ENCODE results near the gene GRHL1.

Gene GRHL1

GRCh38 chr2:9948721-9949120 is 2.8 kb upstream of the GRHL1 start:
- no peak for DNase-seq (ENCODE audit: low read depth)

GRCh38 chr2:9949239-9949991 is 2.1 kb upstream of the GRHL1 start:
- DNase-seq (ENCODE audit: low read depth), result no peak

- DNase-seq (ENCODE audit: low read depth), result no peak
These were observed 1.4 kb upstream of the GRHL1 start for GRCh38 chr2:9949992-9950520.

- DNase-seq (ENCODE audit: low read depth), result no peak
These were observed 797 bp upstream of the GRHL1 start for GRCh38 chr2:9950521-9951271.

- no peak for DNase-seq (ENCODE audit: low read depth)
These were observed 296 bp upstream of the GRHL1 start for GRCh38 chr2:9951272-9951521.

DNA sequence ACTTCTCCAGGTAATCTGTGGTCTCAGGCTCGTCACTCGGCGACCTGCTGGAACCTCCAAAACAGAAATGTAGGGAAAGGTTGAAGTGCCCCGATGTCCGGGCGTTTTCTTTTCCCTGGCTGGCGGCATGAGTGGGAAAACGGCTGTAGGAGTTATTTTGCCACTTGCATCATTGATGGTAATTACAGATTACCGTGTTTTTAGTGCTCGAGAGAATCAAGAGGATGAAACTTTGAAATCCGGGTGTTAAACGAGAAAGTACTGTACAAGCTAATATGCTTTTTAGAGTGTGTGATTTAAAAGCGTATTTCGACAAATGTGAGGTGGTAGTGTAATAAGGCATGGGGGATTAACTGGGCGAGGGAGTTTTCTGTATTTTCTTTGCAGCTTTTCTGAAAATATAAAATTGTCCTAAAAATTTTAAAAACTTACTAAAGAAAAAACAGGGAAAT is 819 bp downstream of the GRHL1 start:
- no peak for DNase-seq (ENCODE audit: low read depth)

DNA sequence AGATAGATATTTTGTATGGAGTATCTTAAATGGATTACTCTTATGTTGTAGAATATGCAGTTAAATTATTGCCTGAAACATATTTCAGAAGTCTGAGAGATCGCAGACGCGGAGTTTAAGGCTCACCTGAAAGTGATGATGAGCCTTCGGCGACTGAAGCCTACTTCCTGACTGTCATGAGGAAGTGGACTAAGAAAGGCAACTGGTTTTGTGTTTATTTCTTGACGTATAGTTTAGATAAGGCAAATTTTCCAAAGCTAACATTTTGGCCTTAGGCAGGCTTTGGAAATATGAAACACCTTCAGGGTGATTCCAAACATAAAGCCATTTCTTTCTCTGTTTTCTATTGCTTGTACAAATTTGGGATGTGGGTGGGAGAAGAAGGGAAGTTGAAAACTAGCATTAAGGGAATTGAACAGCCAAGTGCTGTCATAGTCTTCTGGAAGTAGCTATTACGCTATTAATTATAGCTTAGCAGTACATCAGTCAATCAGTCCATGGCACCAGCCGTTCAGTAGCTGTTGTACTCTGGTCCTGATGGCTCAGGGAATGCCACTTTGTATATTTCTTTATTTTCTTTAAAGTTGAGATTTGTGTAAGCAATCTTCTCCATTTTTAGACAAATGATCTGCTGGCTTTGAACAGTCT is 1.5 kb downstream of the GRHL1 start:
- DNase-seq (ENCODE audit: low read depth), result no peak

- DNase-seq (ENCODE audit: low read depth), result no peak
These were observed 2.6 kb downstream of the GRHL1 start for GRCh38 chr2:9954136-9954535.

GRCh38 chr2:9958057-9958456 is 6.6 kb downstream of the GRHL1 start:
- DNase-seq (ENCODE audit: low read depth), result no peak

- no peak for DNase-seq (ENCODE audit: low read depth)
These were observed 7.8 kb downstream of the GRHL1 start for GRCh38 chr2:9959262-9959661.

DNA sequence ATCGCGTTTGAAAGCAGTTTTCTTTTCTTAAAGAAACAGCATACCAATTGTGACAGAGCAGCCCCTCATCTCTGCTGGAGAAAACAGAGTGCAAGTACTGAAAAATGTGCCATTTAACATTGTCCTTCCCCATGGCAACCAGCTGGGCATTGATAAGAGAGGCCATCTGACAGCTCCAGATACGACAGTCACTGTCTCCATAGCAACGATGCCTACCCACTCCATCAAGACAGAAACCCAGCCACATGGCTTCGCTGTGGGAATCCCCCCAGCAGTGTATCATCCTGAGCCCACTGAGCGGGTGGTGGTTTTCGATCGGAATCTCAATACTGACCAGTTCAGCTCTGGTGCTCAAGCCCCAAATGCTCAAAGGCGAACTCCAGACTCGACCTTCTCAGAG is 9.5 kb downstream of the GRHL1 start:
- no peak for DNase-seq (ENCODE audit: low read depth)

DNA sequence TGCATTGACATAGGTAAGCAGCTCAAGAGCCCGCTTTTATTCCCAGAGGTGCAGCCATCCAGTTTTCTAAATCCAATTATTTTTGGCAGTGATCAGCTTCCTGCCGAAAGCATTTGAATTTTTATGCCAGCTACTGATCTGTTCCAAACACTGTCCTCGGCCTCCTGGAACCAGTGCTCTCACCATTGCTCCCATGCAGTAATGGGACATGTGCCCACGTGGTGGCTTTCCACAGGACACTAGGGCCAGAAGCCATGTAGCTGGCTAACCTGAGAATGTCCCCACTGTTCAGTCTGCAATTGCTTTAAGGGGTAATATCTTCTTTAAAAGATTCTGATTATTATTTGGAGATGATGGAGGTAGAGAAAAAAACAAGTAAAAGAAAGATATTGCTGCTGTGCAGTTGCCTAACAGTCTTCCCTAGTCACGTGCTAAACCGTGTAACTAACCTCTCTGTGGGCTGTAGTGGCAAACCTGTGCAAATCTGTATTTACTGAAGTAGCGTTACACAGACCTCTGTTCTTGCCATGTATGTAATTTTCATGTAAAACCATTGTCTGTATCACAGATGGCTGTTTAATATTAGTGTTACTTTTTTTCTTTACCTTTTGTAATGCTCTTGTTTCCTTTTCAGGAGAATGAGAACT is 13.0 kb downstream of the GRHL1 start:
- no peak for DNase-seq (ENCODE audit: low read depth)

GRCh38 chr2:9965119-9965822 is 13.8 kb downstream of the GRHL1 start:
- no peak for DNase-seq (ENCODE audit: low read depth)

DNA sequence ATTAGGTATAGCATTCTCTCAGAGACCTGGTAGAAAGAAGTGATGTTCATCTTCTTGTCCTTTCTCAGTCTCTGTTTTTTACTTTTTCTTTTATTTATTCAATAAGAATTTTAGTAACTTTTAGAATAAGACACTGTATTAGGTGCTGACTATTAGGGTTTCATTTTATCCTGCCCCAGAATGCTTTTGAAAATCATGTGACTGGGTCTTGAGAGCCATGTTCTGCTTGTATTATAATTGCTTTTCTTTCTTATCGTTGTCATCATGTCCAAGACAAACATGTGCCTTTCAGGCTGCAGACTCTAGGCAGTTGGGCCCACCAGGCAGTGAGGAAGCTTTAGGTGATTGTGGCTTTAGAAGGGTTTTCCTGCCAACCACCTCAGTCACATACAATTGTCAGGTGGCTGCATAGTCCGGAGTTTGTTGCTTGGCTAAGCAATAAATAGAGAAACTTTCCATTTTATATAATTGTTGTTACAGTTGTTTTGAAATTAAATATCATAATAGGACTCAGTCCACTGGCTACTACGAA is 15.1 kb downstream of the GRHL1 start:
- no peak for DNase-seq (ENCODE audit: low read depth)

GRCh38 chr2:9967053-9967775 is 15.7 kb downstream of the GRHL1 start:
- DNase-seq (ENCODE audit: low read depth), result no peak

DNA sequence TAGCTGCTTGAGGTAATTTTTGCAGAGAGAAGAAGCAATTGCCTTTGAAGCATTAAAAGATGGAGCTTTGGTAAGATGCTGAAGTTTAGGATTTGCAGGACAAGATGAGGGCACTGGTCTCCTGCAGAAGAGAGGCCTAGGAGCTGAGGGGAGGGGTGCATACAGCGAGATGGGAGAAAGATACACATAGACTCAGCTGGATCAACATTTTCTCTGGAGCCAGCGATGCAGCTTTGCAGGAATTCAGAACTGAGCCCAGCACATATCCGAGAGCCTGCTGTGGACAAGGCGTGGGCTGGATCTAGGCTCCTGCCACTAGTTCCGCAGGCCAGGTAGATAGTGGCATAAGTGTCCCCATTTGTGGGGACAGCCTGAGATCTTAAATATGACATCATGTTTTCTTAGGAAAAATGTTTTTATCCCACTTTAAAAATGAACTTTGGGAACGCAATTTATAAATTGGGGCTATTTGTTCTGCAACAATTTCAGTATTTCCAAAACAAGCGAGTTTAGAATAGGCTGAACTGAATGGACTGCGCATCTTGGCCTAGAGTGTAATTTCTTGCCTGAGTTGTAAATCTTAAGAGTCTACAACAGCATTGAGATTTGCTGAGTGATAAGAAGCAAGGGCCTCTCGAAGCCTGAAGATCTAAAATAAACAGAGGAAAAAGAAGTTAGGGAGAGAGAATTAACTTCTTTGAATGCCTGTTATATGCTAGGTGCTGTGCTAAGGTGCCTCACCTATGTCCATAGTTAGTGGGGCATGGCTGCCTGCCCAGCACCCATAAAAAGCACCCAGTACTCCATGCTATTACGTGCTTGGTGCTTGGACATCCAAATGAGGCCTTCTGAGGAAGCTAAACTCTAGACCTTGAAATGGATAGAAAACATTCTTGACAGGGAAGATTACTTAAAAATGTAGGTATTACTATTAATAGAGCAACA is 17.3 kb downstream of the GRHL1 start:
- no peak for DNase-seq (ENCODE audit: low read depth)

DNA sequence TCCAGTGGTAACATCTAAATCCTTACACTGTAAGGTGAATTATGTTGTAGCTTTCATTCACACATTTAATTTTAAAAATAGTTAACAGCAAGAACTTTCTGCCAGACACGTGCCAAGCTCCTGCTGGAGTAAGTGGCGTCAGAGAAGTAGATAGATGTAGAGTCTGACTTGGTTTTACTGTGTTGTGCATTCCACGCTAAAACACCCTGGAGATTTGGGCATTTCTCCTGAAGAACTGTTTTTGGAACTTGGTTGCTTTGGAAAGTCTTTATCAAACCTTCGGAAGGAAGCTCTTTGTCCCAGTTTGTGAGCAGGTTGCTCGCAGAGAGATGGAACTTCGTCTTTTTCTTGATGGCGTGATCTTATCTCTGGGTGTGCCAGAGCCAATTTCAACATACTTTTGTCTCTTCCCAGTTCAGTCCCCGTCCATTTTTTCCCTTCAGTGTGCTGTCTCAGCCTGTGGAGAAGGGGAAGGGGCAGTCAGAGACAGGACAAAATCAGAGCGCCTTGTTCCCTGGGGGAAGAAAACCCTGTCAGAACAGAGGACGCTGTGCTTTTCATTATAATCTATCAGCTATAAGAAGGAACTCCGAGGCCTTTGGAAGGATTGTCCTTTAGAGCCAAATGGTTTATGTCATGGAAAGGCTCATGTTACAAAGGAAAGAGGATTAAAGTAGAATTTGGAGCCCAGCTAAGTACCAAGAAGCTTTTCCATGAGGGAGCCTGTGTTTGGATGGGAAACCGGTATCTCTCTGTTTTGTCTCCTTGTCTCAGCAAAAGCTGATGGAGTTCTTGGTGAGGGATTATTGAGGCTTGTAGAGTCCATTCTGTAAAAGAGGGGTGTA is 18.9 kb downstream of the GRHL1 start:
- no peak for DNase-seq (ENCODE audit: low read depth)

DNA sequence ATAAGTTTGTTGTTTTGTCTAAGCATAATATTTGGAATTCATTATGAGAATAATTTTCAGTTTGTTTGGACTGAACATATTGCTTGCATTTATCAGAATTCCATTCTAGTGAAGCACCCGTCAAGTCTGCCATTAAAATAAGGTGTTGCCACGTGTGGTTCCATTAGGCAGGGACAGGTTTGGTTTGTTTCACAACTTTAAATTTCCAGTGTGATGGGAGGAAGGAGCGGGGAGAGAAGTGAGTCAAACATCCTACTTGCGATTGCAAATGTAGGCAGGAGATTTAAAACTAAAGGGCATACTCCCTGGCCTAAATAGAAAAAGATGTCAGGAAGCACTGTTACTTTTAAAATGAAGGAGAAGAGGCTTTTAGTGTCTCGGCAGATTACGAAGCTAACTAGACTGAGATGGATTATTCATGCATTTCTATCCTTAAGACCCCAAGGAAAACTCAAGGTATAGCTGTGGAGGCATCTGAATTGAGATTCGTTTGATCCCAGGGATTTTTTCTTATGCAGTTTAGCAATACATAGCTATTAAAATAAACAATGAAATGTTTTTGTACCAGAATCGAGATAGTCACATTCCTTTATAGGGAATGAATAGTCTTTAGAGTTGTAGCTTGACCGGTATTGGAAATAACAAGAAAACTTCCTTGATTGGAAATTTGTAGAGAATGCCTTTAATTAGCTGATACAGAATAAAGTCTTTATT is 19.8 kb downstream of the GRHL1 start:
- no peak for DNase-seq (ENCODE audit: low read depth)

All from stimulated activated CD8-positive, alpha-beta memory T cell treated with anti-CD3 and anti-CD28 coated beads, Interleukin-15, amount 100 ng/mL, for 1 hour (primary cell).